Measurements from ENCODE around the gene ARHGAP30.
"Not testable (repeated sequence)": the region's sequence is repeated elsewhere in the genome, so short reads cannot be mapped to it uniquely, and the experiment has no call there.

Gene ARHGAP30

GRCh38 chr1:161017181-161017580 is 52.5 kb downstream of the ARHGAP30 start:
- not testable (repeated sequence) for H3K9ac ChIP-seq (ENCODE audit: low read length); H3K56ac ChIP-seq (ENCODE audit: low read length); H3K4me3 ChIP-seq (ENCODE audit: low read length); H3K27me3 ChIP-seq (ENCODE audit: insufficient read depth, low read length, poor library complexity); H2AK5ac ChIP-seq (ENCODE audit: low read length); H3K36me3 ChIP-seq (ENCODE audit: control insufficient read depth, insufficient read depth, low read length); H4K5ac ChIP-seq (ENCODE audit: low read length); H3K23ac ChIP-seq (ENCODE audit: low read length); DNase-seq; H3K27ac ChIP-seq (ENCODE audit: low read depth, low read length); H3K4ac ChIP-seq (ENCODE audit: low read depth, low read length); H3K18ac ChIP-seq (ENCODE audit: low read length); H2BK5ac ChIP-seq (ENCODE audit: low read length); H3K79me1 ChIP-seq (ENCODE audit: low read length); H4K8ac ChIP-seq (ENCODE audit: low read depth, low read length); H2BK15ac ChIP-seq (replicated peaks; ENCODE audit: low read depth); H3K4me2 ChIP-seq (ENCODE audit: low read length); H2BK120ac ChIP-seq (ENCODE audit: low read depth, low read length)
- Histone ChIP-seq H3K79me2 (ENCODE audit: control insufficient read depth, insufficient read depth, low read length) (peaks cover 66% of the 10 kb centered on the region), H3K4me1 (ENCODE audit: control insufficient read depth, low read depth, low read length) (peaks cover 17% of the 10 kb centered on the region)
- no CpG with 5 or more reads among the region's 7 CpGs for WGBS (ENCODE audit: extremely low coverage, insufficient coverage, low lambda C conversion rate)

- not testable (repeated sequence) for H3K27me3 ChIP-seq (ENCODE audit: insufficient read depth, low read length, poor library complexity); H3K27ac ChIP-seq (ENCODE audit: low read depth, low read length)
Measured at GRCh38 chr1:161016683-161017082, 53.0 kb downstream of the ARHGAP30 start.

GRCh38 chr1:161013488-161014230 is 56.0 kb downstream of the ARHGAP30 start:
- Histone ChIP-seq H3K79me2 (ENCODE audit: control insufficient read depth, insufficient read depth, low read length) (peaks cover 73% of the 10 kb centered on the region), H4K8ac (ENCODE audit: low read depth, low read length) (no peak overlapping the region), H3K23ac (ENCODE audit: low read length) (no peak overlapping the region), H3K4me2 (ENCODE audit: low read length) (no peak overlapping the region), H3K56ac (ENCODE audit: low read length) (peak overlapping the region; percentile 53), H3K18ac (ENCODE audit: low read length) (no peak overlapping the region), H3K4ac (ENCODE audit: low read depth, low read length) (no peak overlapping the region), H2BK120ac (ENCODE audit: low read depth, low read length) (no peak overlapping the region), H3K36me3 (ENCODE audit: control insufficient read depth, insufficient read depth, low read length) (no peaks in the 10 kb centered on the region), H3K4me3 (ENCODE audit: low read length) (no peak overlapping the region), H2AK5ac (ENCODE audit: low read length) (no peak overlapping the region), H3K9ac (ENCODE audit: low read length) (peak overlapping the region; percentile 7), H3K27me3 (ENCODE audit: insufficient read depth, low read length, poor library complexity) (no peaks in the 10 kb centered on the region), H3K27ac (ENCODE audit: low read depth, low read length) (peak overlapping the region; percentile 22), H4K5ac (ENCODE audit: low read length) (no peak overlapping the region), H2BK5ac (ENCODE audit: low read length) (no peak overlapping the region), H3K79me1 (ENCODE audit: low read length) (peaks cover 12% of the 10 kb centered on the region), H2BK15ac (replicated peaks; ENCODE audit: low read depth) (no peak overlapping the region), H3K4me1 (ENCODE audit: control insufficient read depth, low read depth, low read length) (peaks cover 17% of the 10 kb centered on the region)
- no CpG with 5 or more reads among the region's 15 CpGs for WGBS (ENCODE audit: extremely low coverage, insufficient coverage, low lambda C conversion rate)
- peak; percentile 59 for DNase-seq

More at GRCh38 chr1:161016683-161017082, 53.0 kb downstream of the ARHGAP30 start:
- not testable (repeated sequence) for H3K4ac ChIP-seq (ENCODE audit: low read depth, low read length); H2BK15ac ChIP-seq (replicated peaks; ENCODE audit: low read depth); H3K79me1 ChIP-seq (ENCODE audit: low read length); H2AK5ac ChIP-seq (ENCODE audit: low read length); H3K4me3 ChIP-seq (ENCODE audit: low read length); H2BK120ac ChIP-seq (ENCODE audit: low read depth, low read length); H3K18ac ChIP-seq (ENCODE audit: low read length); H2BK5ac ChIP-seq (ENCODE audit: low read length); H4K8ac ChIP-seq (ENCODE audit: low read depth, low read length); H3K4me2 ChIP-seq (ENCODE audit: low read length); H4K5ac ChIP-seq (ENCODE audit: low read length); H3K23ac ChIP-seq (ENCODE audit: low read length); H3K36me3 ChIP-seq (ENCODE audit: control insufficient read depth, insufficient read depth, low read length); H3K9ac ChIP-seq (ENCODE audit: low read length)
- peak; percentile 48 for DNase-seq
- peak overlapping the region; percentile 47 for H3K56ac ChIP-seq (ENCODE audit: low read length)
- peaks cover 17% of the 10 kb centered on the region for H3K4me1 ChIP-seq (ENCODE audit: control insufficient read depth, low read depth, low read length)
- no CpG with 5 or more reads among the region's 1 CpG for WGBS (ENCODE audit: extremely low coverage, insufficient coverage, low lambda C conversion rate)
- H3K79me2 ChIP-seq (ENCODE audit: control insufficient read depth, insufficient read depth, low read length): peaks cover 70% of the 10 kb centered on the region

- Histone ChIP-seq H4K8ac (ENCODE audit: low read depth, low read length) (no peak overlapping the region), H3K36me3 (ENCODE audit: control insufficient read depth, insufficient read depth, low read length) (no peaks in the 10 kb centered on the region), H3K27me3 (ENCODE audit: insufficient read depth, low read length, poor library complexity) (no peaks in the 10 kb centered on the region), H4K5ac (ENCODE audit: low read length) (no peak overlapping the region), H3K23ac (ENCODE audit: low read length) (no peak overlapping the region), H3K27ac (ENCODE audit: low read depth, low read length) (no peak overlapping the region), H3K79me1 (ENCODE audit: low read length) (peaks cover 12% of the 10 kb centered on the region), H3K4me2 (ENCODE audit: low read length) (no peak overlapping the region), H2BK120ac (ENCODE audit: low read depth, low read length) (no peak overlapping the region), H3K4ac (ENCODE audit: low read depth, low read length) (no peak overlapping the region), H3K4me1 (ENCODE audit: control insufficient read depth, low read depth, low read length) (peaks cover 12% of the 10 kb centered on the region), H2AK5ac (ENCODE audit: low read length) (no peak overlapping the region), H3K18ac (ENCODE audit: low read length) (no peak overlapping the region), H3K56ac (ENCODE audit: low read length) (no peak overlapping the region), H3K4me3 (ENCODE audit: low read length) (no peak overlapping the region), H2BK15ac (replicated peaks; ENCODE audit: low read depth) (no peak overlapping the region), H2BK5ac (ENCODE audit: low read length) (no peak overlapping the region), H3K9ac (ENCODE audit: low read length) (no peak overlapping the region), H3K79me2 (ENCODE audit: control insufficient read depth, insufficient read depth, low read length) (peaks cover 73% of the 10 kb centered on the region)
- no peak for DNase-seq
Measured at GRCh38 chr1:161013131-161013487, 56.6 kb downstream of the ARHGAP30 start.

- H3K56ac ChIP-seq (ENCODE audit: low read length): no peak overlapping the region
- no peak overlapping the region for H4K8ac ChIP-seq (ENCODE audit: low read depth, low read length)
- no peak overlapping the region for H2BK5ac ChIP-seq (ENCODE audit: low read length)
- H3K36me3 ChIP-seq (ENCODE audit: control insufficient read depth, insufficient read depth, low read length): no peaks in the 10 kb centered on the region
- no peaks in the 10 kb centered on the region for H3K27me3 ChIP-seq (ENCODE audit: insufficient read depth, low read length, poor library complexity)
- peaks cover 9% of the 10 kb centered on the region for H3K4me1 ChIP-seq (ENCODE audit: control insufficient read depth, low read depth, low read length)
- no peak overlapping the region for H2AK5ac ChIP-seq (ENCODE audit: low read length)
- H4K5ac ChIP-seq (ENCODE audit: low read length): no peak overlapping the region
- peaks cover 13% of the 10 kb centered on the region for H3K79me1 ChIP-seq (ENCODE audit: low read length)
- no peak overlapping the region for H3K23ac ChIP-seq (ENCODE audit: low read length)
- no peak overlapping the region for H3K4me2 ChIP-seq (ENCODE audit: low read length)
- peaks cover 73% of the 10 kb centered on the region for H3K79me2 ChIP-seq (ENCODE audit: control insufficient read depth, insufficient read depth, low read length)
- no CpG with 5 or more reads among the region's 3 CpGs for WGBS (ENCODE audit: extremely low coverage, insufficient coverage, low lambda C conversion rate)
- H2BK15ac ChIP-seq (replicated peaks; ENCODE audit: low read depth): no peak overlapping the region
- DNase-seq: no peak
- H3K4me3 ChIP-seq (ENCODE audit: low read length): no peak overlapping the region
- H3K9ac ChIP-seq (ENCODE audit: low read length): no peak overlapping the region
- H3K18ac ChIP-seq (ENCODE audit: low read length): no peak overlapping the region
- H3K4ac ChIP-seq (ENCODE audit: low read depth, low read length): no peak overlapping the region
- H2BK120ac ChIP-seq (ENCODE audit: low read depth, low read length): no peak overlapping the region
- H3K27ac ChIP-seq (ENCODE audit: low read depth, low read length): no peak overlapping the region
Measured at GRCh38 chr1:161012420-161012819, 57.3 kb downstream of the ARHGAP30 start.
